ENCODE results near the gene CYBA. TPM values are rescaled to one million over a fixed set of nuclear protein-coding genes. Genes with fewer than 3 reads are reported as not detected.

The CYBA gene
- total RNA-seq, 2 experiments from 2014 or later = 359 to 601 TPM

- DNase-seq (ENCODE audit: low spot score) = no peak
- Histone ChIP-seq H3K4me1 (ENCODE audit: insufficient read depth, low read length, poor library complexity, severe bottlenecking) (peaks cover 8% of the 10 kb centered on the region), H3K4me2 (ENCODE audit: low read length) (no peak overlapping the region), H2AFZ (ENCODE audit: low read length) (no peak overlapping the region), H3K4me3 (ENCODE audit: low read depth, low read length, poor library complexity, severe bottlenecking) (no peak overlapping the region), H3K9me2 (ENCODE audit: insufficient read depth, low read length) (no peaks in the 10 kb centered on the region), H3K9me3 (ENCODE audit: low read length) (no peaks in the 10 kb centered on the region), H4K20me1 (ENCODE audit: insufficient read depth, low read length) (no peaks in the 10 kb centered on the region), H3K27ac (ENCODE audit: low read depth, low read length, poor library complexity, severe bottlenecking) (no peak overlapping the region), H3K79me2 (ENCODE audit: insufficient read depth, low read depth, low read length) (no peaks in the 10 kb centered on the region), H3K36me3 (ENCODE audit: insufficient read depth, low read length) (peaks cover 94% of the 10 kb centered on the region)
- CTCF ChIA-PET (ENCODE audit: unreplicated experiment) = no interaction called here
- intact Hi-C loops (cut with micrococcal nuclease; ENCODE audit: unreplicated experiment) = no loop called here
- no peak for TF ChIP-seq EZH2phosphoT487 (IDR thresholded peaks at IDR 0.05; ENCODE audit: borderline replicate concordance, low read depth, low read length)
- TF ChIP-seq CTCF (conservative IDR thresholded peaks at IDR 0.05; ENCODE audit: low read length) = no peak
- BruUV-seq (replicated peaks) = no TSS peak
- POLR2A ChIA-PET = no interaction called here
These were observed 45.4 kb downstream of the CYBA start for GRCh38 chr16:88605186-88606147.

GRCh38 chr16:88602091-88602490, 48.8 kb downstream of the CYBA start:
- Histone ChIP-seq H3K36me3 (ENCODE audit: insufficient read depth, low read length) (peaks cover 87% of the 10 kb centered on the region), H3K79me2 (ENCODE audit: insufficient read depth, low read depth, low read length) (no peaks in the 10 kb centered on the region), H2AFZ (ENCODE audit: low read length) (no peak overlapping the region), H3K4me3 (ENCODE audit: low read depth, low read length, poor library complexity, severe bottlenecking) (no peak overlapping the region), H4K20me1 (ENCODE audit: insufficient read depth, low read length) (no peaks in the 10 kb centered on the region), H3K9me2 (ENCODE audit: insufficient read depth, low read length) (no peaks in the 10 kb centered on the region), H3K27ac (ENCODE audit: low read depth, low read length, poor library complexity, severe bottlenecking) (no peak overlapping the region), H3K4me1 (ENCODE audit: insufficient read depth, low read length, poor library complexity, severe bottlenecking) (no peaks in the 10 kb centered on the region), H3K9me3 (ENCODE audit: low read length) (no peaks in the 10 kb centered on the region), H3K4me2 (ENCODE audit: low read length) (no peak overlapping the region)
- TF ChIP-seq EZH2phosphoT487 (IDR thresholded peaks at IDR 0.05; ENCODE audit: borderline replicate concordance, low read depth, low read length) (no peak), CTCF (conservative IDR thresholded peaks at IDR 0.05; ENCODE audit: low read length) (no peak)
- no peak for DNase-seq (ENCODE audit: low spot score)
- intact Hi-C loops (cut with micrococcal nuclease; ENCODE audit: unreplicated experiment) = no loop called here
- ChIA-PET POLR2A (no interaction called here), CTCF (ENCODE audit: unreplicated experiment) (no interaction called here)
- BruUV-seq (replicated peaks) = no TSS peak
